H1 (cell line): Measurements from ENCODE around the gene MSANTD7.

Experiments
- CTCF ChIP-seq, 3 experiments: IDR thresholded peaks; 1 replicate in 2 of 3; 2 replicates in 1 of 3; pipeline versions ENCODE4 v1.5.1 to v1.6.1; 2011; ENCODE audit warnings: low read length in 3 of 3, mild to moderate bottlenecking in 3 of 3, inconsistent platforms in 2 of 3, low read depth in 1 of 3, moderate library complexity in 1 of 3; ENCODE audit not compliant: insufficient read depth in 1 of 3; ENCODE audit errors: control extremely low read depth in 1 of 3
- EP300 ChIP-seq, 2 experiments: IDR thresholded peaks; 1 replicate in 1 of 2; 2 replicates in 1 of 2; pipeline ENCODE4 v1.6.1; 2011 to 2012; ENCODE audit warnings: low read depth in 2 of 2, low read length in 2 of 2, mild to moderate bottlenecking in 2 of 2, borderline replicate concordance in 1 of 2, inconsistent platforms in 1 of 2, moderate library complexity in 1 of 2
- EZH2 ChIP-seq: fragments of 200-600 bp; sonication (generic); IDR thresholded peaks from 2 replicates; pipeline ENCODE4 v1.7.1; 2012; ENCODE audit warnings: low read depth, mild to moderate bottlenecking, moderate library complexity, low read length, inconsistent platforms; ENCODE audit not compliant: severe bottlenecking
- FOSL1 ChIP-seq: IDR thresholded peaks from 2 replicates; pipeline ENCODE4 v1.6.1; 2011; ENCODE audit warnings: mild to moderate bottlenecking, low read depth, low read length, moderate library complexity; ENCODE audit not compliant: insufficient read depth
- HDAC6 ChIP-seq: IDR thresholded peaks from one replicate; pipeline ENCODE4 v1.7.1; 2012; ENCODE audit warnings: low read depth, mild to moderate bottlenecking, inconsistent platforms, low read length, moderate library complexity
- JUN ChIP-seq: IDR thresholded peaks from 2 replicates; pipeline ENCODE4 v1.6.1; 2011; ENCODE audit warnings: low read depth, mild to moderate bottlenecking, improper control_type of control experiment, low read length
- POLR2AphosphoS5 ChIP-seq: IDR thresholded peaks from 2 replicates; pipeline ENCODE4 v1.6.1; 2011; ENCODE audit warnings: low read depth, low read length
- RXRA ChIP-seq: IDR thresholded peaks from 2 replicates; pipeline ENCODE4 v1.6.1; 2011; ENCODE audit warnings: low read depth, mild to moderate bottlenecking, low read length, moderate library complexity; ENCODE audit not compliant: insufficient read depth

DNA sequence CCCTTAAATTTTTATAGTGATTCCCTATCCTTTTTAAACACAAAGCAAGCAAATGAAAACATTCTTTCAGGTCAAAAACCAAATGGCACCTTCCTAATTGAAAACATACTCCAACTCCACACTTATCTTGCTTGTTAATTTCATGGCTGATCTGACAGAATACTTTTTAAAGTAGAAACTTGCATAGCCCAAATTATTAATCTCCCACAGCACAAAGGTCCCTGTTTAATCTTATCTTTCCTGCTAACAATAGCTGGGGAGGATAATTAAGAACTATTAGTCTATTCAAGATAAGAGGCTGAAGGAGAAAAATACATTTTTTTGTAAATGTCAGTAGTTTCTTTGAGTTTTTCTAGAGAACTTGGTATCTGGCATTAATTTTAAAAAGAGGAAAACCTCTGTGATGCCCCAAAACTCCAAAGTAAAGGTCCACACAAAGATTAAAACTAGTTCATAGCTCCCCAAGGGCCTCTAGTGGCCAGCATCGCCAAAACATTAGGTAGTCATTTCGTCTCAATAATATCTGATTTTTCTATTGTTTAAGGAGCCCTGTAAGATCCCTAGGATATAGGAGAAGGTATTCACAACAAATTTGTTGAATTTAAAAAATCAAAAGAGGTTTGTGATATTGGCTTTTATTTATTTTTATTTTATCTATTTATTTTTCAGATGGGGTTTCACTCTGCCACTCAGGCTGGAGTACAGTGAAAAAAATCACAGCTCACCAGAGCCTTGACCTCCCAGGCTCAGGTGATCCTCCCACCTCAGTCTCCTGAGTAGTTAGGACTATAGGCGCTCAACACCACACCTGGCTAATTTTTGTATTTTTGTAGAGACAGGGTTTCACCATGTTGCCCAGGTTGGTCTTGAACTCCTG, 15.0 kb upstream of the MSANTD7 start:
- TF ChIP-seq CTCF (IDR thresholded peaks at IDR 0.05; ENCODE audit: control extremely low read depth in 1 of 3, insufficient read depth in 1 of 3, low read depth in 1 of 3, low read length in 3 of 3) (peak in 2 of 3 experiments; percentile 56 to 64; a peak in 3 of 4 replicates), EZH2 (no peak), POLR2AphosphoS5 (no peak), RXRA (no peak), JUN (no peak), FOSL1 (no peak), HDAC6 (no peak), EP300 (IDR thresholded peaks at IDR 0.05; ENCODE audit: borderline replicate concordance in 1 of 2, low read depth in 2 of 2, low read length in 2 of 2) (no peak)
